Keratinocyte (primary cell): ENCODE data around the gene PRKCH. TPM values are rescaled to one million over a fixed set of nuclear protein-coding genes. Genes with fewer than 3 reads are reported as not detected.

Experiments used
- DNase-seq: peaks from one replicate; pipeline ENCODE4 v3.0.0-alpha.2; 2011; ENCODE audit warnings: low read depth, missing footprints, low spot score
- FAIRE-seq: peaks from 2 replicates; lab custom pipeline; 2011; peaks lifted over from hg19 to GRCh38; lab: Jason Lieb, UNC
- H2AFZ ChIP-seq: 2 replicates; pipeline ENCODE4 v1.6.0; 2012; ENCODE audit warnings: low read length, control low read depth, inconsistent platforms; ENCODE audit not compliant: control insufficient read depth
- H3K27ac ChIP-seq: 2 replicates; pipeline ENCODE4 v1.5.1; 2011; ENCODE audit warnings: low read length; ENCODE audit not compliant: control insufficient read depth, insufficient read depth
- H3K27me3 ChIP-seq: 3 replicates; pipeline ENCODE4 v1.6.0; 2011; ENCODE audit warnings: low read length; ENCODE audit not compliant: control insufficient read depth, insufficient read depth; ENCODE audit errors: extremely low read depth
- H3K36me3 ChIP-seq, 2 experiments: 2 replicates in 1 of 2; 3 replicates in 1 of 2; pipeline ENCODE4 v1.5.1; 2011; ENCODE audit warnings: low read length in 2 of 2, mild to moderate bottlenecking in 1 of 2; ENCODE audit not compliant: control insufficient read depth in 2 of 2, insufficient read depth in 2 of 2; ENCODE audit errors: extremely low read depth in 1 of 2
- H3K4me1 ChIP-seq: 3 replicates; pipeline ENCODE4 v1.5.1; 2011; ENCODE audit warnings: low read length; ENCODE audit not compliant: control insufficient read depth, insufficient read depth; ENCODE audit errors: extremely low read depth
- H3K4me2 ChIP-seq: 3 replicates; pipeline ENCODE4 v1.6.0; 2011; ENCODE audit warnings: low read depth, low read length; ENCODE audit not compliant: control insufficient read depth, insufficient read depth; ENCODE audit errors: extremely low read depth
- H3K4me3 ChIP-seq, 3 experiments: fragments of 200-600 bp in 1 of 3; sonication (generic) in 1 of 3; 2 replicates in 2 of 3; 3 replicates in 1 of 3; pipeline ENCODE4 v1.5.1; 2011 to 2016; ENCODE audit warnings: low read length in 3 of 3, mild to moderate bottlenecking in 3 of 3, control low read depth in 2 of 3, inconsistent platforms in 1 of 3, low read depth in 1 of 3, mixed read lengths in 1 of 3, mixed run types in 1 of 3, moderate library complexity in 1 of 3; ENCODE audit not compliant: control insufficient read depth in 2 of 3, insufficient read depth in 2 of 3; ENCODE audit errors: extremely low read depth in 1 of 3
- H3K79me2 ChIP-seq: 2 replicates; pipeline ENCODE4 v1.6.0; 2012; ENCODE audit warnings: low read length; ENCODE audit not compliant: control insufficient read depth, insufficient read depth
- H3K9ac ChIP-seq: 3 replicates; pipeline ENCODE4 v1.6.0; 2011; ENCODE audit warnings: low read length; ENCODE audit not compliant: control insufficient read depth, insufficient read depth; ENCODE audit errors: extremely low read depth
- H3K9me1 ChIP-seq: 3 replicates; pipeline ENCODE4 v1.6.0; 2011; ENCODE audit warnings: low read length; ENCODE audit not compliant: control insufficient read depth, insufficient read depth; ENCODE audit errors: extremely low read depth
- H3K9me3 ChIP-seq: 2 replicates; pipeline ENCODE4 v1.5.1; 2012; ENCODE audit warnings: low read depth, low read length; ENCODE audit not compliant: control insufficient read depth
- H4K20me1 ChIP-seq: 3 replicates; pipeline ENCODE4 v1.6.0; 2011; ENCODE audit warnings: low read length; ENCODE audit not compliant: control insufficient read depth, insufficient read depth; ENCODE audit errors: extremely low read depth
- CTCF ChIP-seq, 3 experiments: IDR thresholded peaks in 1 of 3; conservative IDR thresholded peaks in 1 of 3; optimal IDR thresholded peaks in 1 of 3; 2 replicates in 2 of 3; 3 replicates in 1 of 3; pipeline versions ENCODE3 to v1.5.1; 2011; ENCODE audit warnings: low read length in 3 of 3, mild to moderate bottlenecking in 3 of 3, moderate library complexity in 2 of 3, control low read depth in 1 of 3, inconsistent platforms in 1 of 3; ENCODE audit not compliant: insufficient read depth in 2 of 3; ENCODE audit errors: extremely low read depth in 1 of 3
- EZH2 ChIP-seq: IDR thresholded peaks from one replicate; pipeline ENCODE4 v1.6.1; 2012; ENCODE audit warnings: inconsistent platforms, mild to moderate bottlenecking, low read length, moderate library complexity
- dilution Hi-C: fragments of 300-500 bp; cut with MboI; formaldehyde crosslinking; loops from one replicate; pipeline ENCODE4 v1.7.0; 2020; ENCODE audit warnings: low sequenced_read_pairs; ENCODE audit not compliant: extremely low pct_ligation_motif_present
- polyA plus RNA-seq, 5 experiments: library from polyadenylated mRNA; depleted of rRNA in 3 of 5; stranded (reverse) in 3 of 5; stranded (forward) in 1 of 5; unstranded in 1 of 5; fragments of >200 nt; gene quantifications; 1 replicate in 1 of 5; 2 replicates in 3 of 5; 3 replicates in 1 of 5; pipeline versions ENCODE4 v1.2.1 to v1.2.3, GENCODE V29; 2011 to 2012; ENCODE audit warnings: missing spikeins in 2 of 5, low read depth in 1 of 5, low replicate concordance in 1 of 5

Gene PRKCH
- polyA plus RNA-seq, 1 donor (not counting 4 experiments of a cell fraction or from before 2014, with no cell fraction given) = 13.7 TPM

GRCh38 chr14:61598980-61599379, 277.6 kb downstream of the PRKCH start:
- Histone ChIP-seq H3K36me3 (no peaks in the 10 kb centered on the region), H3K27me3 (no peaks in the 10 kb centered on the region), H3K4me3 (no peak overlapping the region), H3K9me3 (no peaks in the 10 kb centered on the region), H4K20me1 (no peaks in the 10 kb centered on the region), H3K9ac (no peak overlapping the region), H3K79me2 (no peaks in the 10 kb centered on the region), H3K27ac (no peak overlapping the region), H2AFZ (no peak overlapping the region), H3K4me2 (no peak overlapping the region), H3K4me1 (peaks cover 9% of the 10 kb centered on the region), H3K9me1 (no peaks in the 10 kb centered on the region)
- DNase-seq (no peak), FAIRE-seq (no peak)
- TF ChIP-seq EZH2 (no peak), CTCF (optimal IDR thresholded peaks at IDR 0.05 in 1 of 3, IDR thresholded peaks at IDR 0.05 in 1 of 3, conservative IDR thresholded peaks at IDR 0.05 in 1 of 3; ENCODE audit: extremely low read depth in 1 of 3, insufficient read depth in 2 of 3, low read length in 3 of 3) (no peak)
- dilution Hi-C loops = no loop called here

- H3K4me3 ChIP-seq = no peak overlapping the region
- no peaks in the 10 kb centered on the region for H3K27me3 ChIP-seq
- DNase-seq (no peak), FAIRE-seq (no peak)
- H3K4me2 ChIP-seq = no peak overlapping the region
- no peaks in the 10 kb centered on the region for H3K9me3 ChIP-seq
- dilution Hi-C loops = no loop called here
- no peak overlapping the region for H3K27ac ChIP-seq
- H3K36me3 ChIP-seq = no peaks in the 10 kb centered on the region
- H3K9ac ChIP-seq = no peak overlapping the region
- no peaks in the 10 kb centered on the region for H3K79me2 ChIP-seq
- no peaks in the 10 kb centered on the region for H3K9me1 ChIP-seq
- TF ChIP-seq CTCF (optimal IDR thresholded peaks at IDR 0.05 in 1 of 3, IDR thresholded peaks at IDR 0.05 in 1 of 3, conservative IDR thresholded peaks at IDR 0.05 in 1 of 3; ENCODE audit: extremely low read depth in 1 of 3, insufficient read depth in 2 of 3, low read length in 3 of 3) (no peak), EZH2 (no peak)
- H4K20me1 ChIP-seq = no peaks in the 10 kb centered on the region
- H3K4me1 ChIP-seq = no peaks in the 10 kb centered on the region
- H2AFZ ChIP-seq = no peak overlapping the region
These were observed 278.6 kb downstream of the PRKCH start for GRCh38 chr14:61599942-61600341.

Other genes with a start within 250 kb of the PRKCH start
- gene TMEM30B, start 40.2 kb upstream of the PRKCH start, polyA plus RNA-seq = 5.6 to 8.7 TPM (median 8.1 TPM) in 3 replicates